Upper lobe of left lung (tissue), 6 donors: Measurements from ENCODE around the gene NGEF. TPM values are rescaled to one million over a fixed set of nuclear protein-coding genes. Genes with fewer than 3 reads are reported as not detected.

Experiments
- ATAC-seq, 2 donors: fragments of 200-7000 bp; cut with Tn5 transposase; one replicate each; pipeline ENCODE4 v1.9.1; 2022; ENCODE audit warnings: mild to moderate bottlenecking in 2 of 2, moderate library complexity in 2 of 2; ENCODE audit not compliant: low FRiP score in 2 of 2
- DNase-seq, 2 donors: peaks; one replicate each; pipeline ENCODE4 v3.0.0-alpha.2; 2019 to 2020
- H3K27ac ChIP-seq, 4 donors: fragments of 200-600 bp; sonication (generic); one replicate each; pipeline ENCODE4 v1.5.1; 2016 to 2019
- H3K27me3 ChIP-seq, 4 donors: fragments of 200-600 bp; sonication (generic); one replicate each; pipeline ENCODE4 v1.5.1; 2017 to 2019
- H3K36me3 ChIP-seq, 4 donors: fragments of 200-600 bp; sonication (generic); one replicate each; pipeline ENCODE4 v1.5.1; 2016 to 2019
- H3K4me1 ChIP-seq, 4 donors: fragments of 200-600 bp; sonication (generic); one replicate each; pipeline ENCODE4 v1.5.1; 2018 to 2019
- H3K4me3 ChIP-seq, 4 donors: fragments of 200-600 bp; sonication (generic); one replicate each; pipeline ENCODE4 v1.5.1; 2017 to 2019; ENCODE audit warnings: mild to moderate bottlenecking in 2 of 4, moderate library complexity in 1 of 4
- H3K9me3 ChIP-seq, 4 donors: fragments of 200-600 bp; sonication (generic); one replicate each; pipeline ENCODE4 v1.5.1; 2018 to 2019
- CTCF ChIP-seq, 6 experiments: fragments of 450-650 bp in 4 of 6; fragments of 200-600 bp in 2 of 6; sonication (generic) in 2 of 6; IDR thresholded peaks; one replicate each; pipeline ENCODE4 v1.5.1; 2016 to 2019; ENCODE audit warnings: antibody characterized with exemption in 6 of 6
- EP300 ChIP-seq, 4 donors: sonication (generic); formaldehyde crosslinking; IDR thresholded peaks; one replicate each; pipeline ENCODE4 v1.5.1; 2017; ENCODE audit warnings: antibody characterized with exemption in 4 of 4, control low read depth in 2 of 4
- POLR2A ChIP-seq, 4 donors: fragments of 450-650 bp; IDR thresholded peaks; one replicate each; pipeline ENCODE4 v1.5.1; 2016 to 2017; ENCODE audit warnings: antibody characterized with exemption in 4 of 4, mild to moderate bottlenecking in 2 of 4
- POLR2AphosphoS5 ChIP-seq, 2 donors: sonication (generic); formaldehyde crosslinking; IDR thresholded peaks; one replicate each; pipeline ENCODE4 v1.5.1; 2017; ENCODE audit warnings: antibody characterized with exemption in 2 of 2
- WGBS, 2 donors: methylation state at CpG; one replicate each; pipeline ENCODE4 v1.1.5; 2017 to 2018; 5-methylcytosine and 5-hydroxymethylcytosine counted together
- total RNA-seq, 6 donors: library from RNA; depleted of rRNA in 4 of 6; stranded (reverse); fragments of >200 nt in 4 of 6; gene quantifications; one replicate each; pipeline versions ENCODE4 v1.1.0 to v1.2.1, GENCODE V29; 2016 to 2021
- donor health status: DM: no; HTN: no; CAD: no; lungs with moderate emphysema.
- donor health status: DM: no; HTN: yes; CAD: no; lungs with severe emphysema.

The NGEF gene
- total RNA-seq, 6 donors from 2014 or later, result 0.29 to 6.3 (median 0.98) TPM; not detected in 1

- H3K27ac ChIP-seq, result no peak overlapping the region
- no peak for DNase-seq
- WGBS, 2 donors, result 78 to 89% methylated on average over 10 of the region's 10 CpGs
- peaks cover 0 to 9% (median 0%) of the 10 kb centered on the region in 4 donors for H3K9me3 ChIP-seq
- TF ChIP-seq POLR2A (IDR thresholded peaks at IDR 0.05), result no peak
- TF ChIP-seq POLR2AphosphoS5 (IDR thresholded peaks at IDR 0.05), result no peak
- no peak for TF ChIP-seq CTCF (IDR thresholded peaks at IDR 0.05)
- TF ChIP-seq EP300 (IDR thresholded peaks at IDR 0.05), result no peak
- H3K4me3 ChIP-seq, result no peak overlapping the region
- H3K4me1 ChIP-seq, result no peaks in the 10 kb centered on the region
- H3K36me3 ChIP-seq, result no peaks in the 10 kb centered on the region
- no peaks in the 10 kb centered on the region for H3K27me3 ChIP-seq
- ATAC-seq, result no peak
Measured at GRCh38 chr2:232941912-232942594, 71.0 kb downstream of the NGEF start.

DNA sequence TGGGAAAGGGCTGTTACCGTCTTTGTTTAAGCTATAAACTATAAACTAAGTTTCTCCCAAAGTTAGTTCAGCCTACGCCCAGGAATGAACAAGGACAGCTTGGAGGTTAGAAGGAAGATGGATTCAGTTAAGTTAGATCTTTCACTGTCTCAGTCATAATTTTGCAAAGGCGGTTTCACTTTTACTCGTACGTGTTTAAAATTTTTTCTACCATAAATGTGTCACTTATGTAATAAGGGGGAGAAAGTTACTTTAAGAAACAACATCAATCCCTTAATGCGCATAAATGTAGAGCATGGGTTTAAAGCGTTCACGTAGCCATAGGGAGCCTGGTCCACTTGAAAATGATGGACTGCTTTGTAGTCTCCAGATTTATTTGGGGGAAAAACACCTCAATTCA is 71.7 kb downstream of the NGEF start:
- ATAC-seq (no peak), DNase-seq (no peak)
- Histone ChIP-seq H3K4me1 (no peaks in the 10 kb centered on the region), H3K27ac (no peak overlapping the region), H3K27me3 (no peaks in the 10 kb centered on the region), H3K9me3 (peaks cover 0 to 9% (median 0%) of the 10 kb centered on the region in 4 donors), H3K4me3 (no peak overlapping the region), H3K36me3 (no peaks in the 10 kb centered on the region)
- TF ChIP-seq CTCF (IDR thresholded peaks at IDR 0.05) (no peak), EP300 (IDR thresholded peaks at IDR 0.05) (no peak)
- 84% methylated on average over 8 of the region's 8 CpGs for WGBS, 2 donors

- Histone ChIP-seq H3K4me3 (no peak overlapping the region), H3K27me3 (no peaks in the 10 kb centered on the region), H3K27ac (no peak overlapping the region), H3K4me1 (no peaks in the 10 kb centered on the region), H3K9me3 (peaks cover 0 to 9% (median 0%) of the 10 kb centered on the region in 4 donors), H3K36me3 (no peaks in the 10 kb centered on the region)
- DNase-seq (no peak), ATAC-seq (no peak)
- 92% methylated on average over 5 of the region's 5 CpGs for WGBS, 2 donors
- TF ChIP-seq POLR2A (IDR thresholded peaks at IDR 0.05) (no peak), EP300 (IDR thresholded peaks at IDR 0.05) (no peak), CTCF (IDR thresholded peaks at IDR 0.05) (no peak), POLR2AphosphoS5 (IDR thresholded peaks at IDR 0.05) (no peak)
Measured at GRCh38 chr2:232940724-232941123, 72.3 kb downstream of the NGEF start.

DNA sequence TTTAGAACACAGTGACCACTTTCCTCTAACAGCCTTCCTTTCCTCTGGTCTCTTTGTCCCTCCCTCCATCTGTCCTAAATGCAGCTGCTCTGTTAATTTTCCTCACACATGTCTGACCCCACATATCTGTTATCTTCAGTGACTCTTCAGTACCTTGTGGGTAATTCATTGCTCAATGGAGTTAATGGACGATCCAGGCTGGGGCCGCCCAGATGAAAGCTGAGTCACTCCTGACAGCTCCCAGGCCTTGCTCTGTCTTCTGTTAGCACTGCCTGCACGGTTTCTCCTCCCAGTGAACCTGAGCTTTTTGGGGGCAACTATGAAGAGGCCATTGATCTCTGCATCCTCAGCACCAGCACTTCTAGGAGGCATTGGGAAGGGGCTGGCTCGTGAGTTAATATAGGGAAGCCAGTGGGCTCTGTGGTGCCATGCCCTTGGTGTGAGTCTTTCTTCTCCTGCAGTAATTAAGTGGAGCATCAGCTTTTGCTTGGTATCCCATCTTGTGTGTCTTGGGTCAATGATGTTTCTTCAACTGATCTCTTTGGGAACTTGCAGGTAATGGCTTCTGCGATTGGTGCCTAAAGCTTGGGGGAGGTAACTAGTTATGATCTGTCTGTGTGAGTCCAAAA is 75.7 kb downstream of the NGEF start:
- no peak for TF ChIP-seq EP300 (IDR thresholded peaks at IDR 0.05)
- TF ChIP-seq POLR2AphosphoS5 (IDR thresholded peaks at IDR 0.05), result no peak
- TF ChIP-seq CTCF (IDR thresholded peaks at IDR 0.05), result no peak
- no peak for TF ChIP-seq POLR2A (IDR thresholded peaks at IDR 0.05)
- no peaks in the 10 kb centered on the region for H3K27me3 ChIP-seq
- H3K9me3 ChIP-seq, result peaks cover 0 to 9% (median 0%) of the 10 kb centered on the region in 4 donors
- ATAC-seq (peak in 1 of 2 donors; percentile 38), DNase-seq (no peak)
- no peaks in the 10 kb centered on the region for H3K36me3 ChIP-seq
- no peak overlapping the region for H3K4me3 ChIP-seq
- no peaks in the 10 kb centered on the region for H3K4me1 ChIP-seq
- no peak overlapping the region for H3K27ac ChIP-seq
- WGBS, 2 donors, result 65 to 66% methylated on average over 5 of the region's 5 CpGs
